ENCODE data around the gene CCDC60.

CCDC60 gene

DNA sequence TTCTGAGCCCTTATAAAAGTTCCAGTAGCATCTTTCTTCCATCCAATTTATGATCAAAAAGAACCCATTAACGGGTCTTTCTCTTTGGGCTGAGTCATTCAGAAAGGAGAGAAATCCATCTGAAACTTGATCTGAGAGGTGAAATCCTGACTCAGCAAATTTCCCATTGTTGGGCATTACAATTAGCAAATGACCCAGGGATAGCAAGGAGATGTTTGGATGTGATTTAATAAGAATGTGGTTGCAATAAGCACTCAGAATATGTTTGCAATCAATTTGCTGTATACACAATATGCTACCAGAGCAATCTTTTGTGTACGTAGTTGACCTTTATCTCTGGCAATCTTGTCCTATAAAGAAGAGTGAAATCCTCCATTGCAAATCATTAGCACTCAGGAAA, 122.7 kb downstream of the CCDC60 start:
- no peaks in the 10 kb centered on the region for H3K36me3 Mint-ChIP-seq
- ATAC-seq (replicated peaks), result no peak
- no peak for DNase-seq
- H3K9me3 Mint-ChIP-seq, result peaks cover 6 to 13% of the 10 kb centered on the region in 2 donors
- peaks cover 8% of the 10 kb centered on the region in 2 donors for H3K27me3 Mint-ChIP-seq
- H3K27ac Mint-ChIP-seq, result no peak overlapping the region
- H3K4me1 Mint-ChIP-seq, result no peaks in the 10 kb centered on the region
- H3K4me3 Mint-ChIP-seq, result no peak overlapping the region

- H3K9me3 Mint-ChIP-seq, result peaks cover 6 to 8% of the 10 kb centered on the region in 2 donors
- H3K27ac Mint-ChIP-seq, result no peak overlapping the region
- peaks cover 0 to 8% of the 10 kb centered on the region in 2 donors for H3K27me3 Mint-ChIP-seq
- ATAC-seq (replicated peaks), result no peak
- no peak overlapping the region for H3K4me3 Mint-ChIP-seq
- H3K4me1 Mint-ChIP-seq, result no peaks in the 10 kb centered on the region
- H3K36me3 Mint-ChIP-seq, result peaks cover 0 to 1% of the 10 kb centered on the region in 2 donors
- DNase-seq, result no peak
These were observed 125.0 kb downstream of the CCDC60 start for GRCh38 chr12:119459481-119459880.

- no peak for DNase-seq
- Mint-ChIP-seq H3K27ac (no peak overlapping the region), H3K9me3 (peaks cover 4% of the 10 kb centered on the region in 2 donors), H3K4me1 (no peaks in the 10 kb centered on the region), H3K4me3 (no peak overlapping the region), H3K36me3 (peaks cover 0 to 1% of the 10 kb centered on the region in 2 donors), H3K27me3 (no peaks in the 10 kb centered on the region)
- no peak for ATAC-seq (replicated peaks)
These were observed 126.3 kb downstream of the CCDC60 start for GRCh38 chr12:119460876-119461275.

- ATAC-seq (replicated peaks), result no peak
- no peak for DNase-seq
- no peaks in the 10 kb centered on the region for H3K27me3 Mint-ChIP-seq
- no peaks in the 10 kb centered on the region for H3K4me1 Mint-ChIP-seq
- no peak overlapping the region for H3K27ac Mint-ChIP-seq
- peaks cover 0 to 1% of the 10 kb centered on the region in 2 donors for H3K36me3 Mint-ChIP-seq
- peaks cover 0 to 4% of the 10 kb centered on the region in 2 donors for H3K9me3 Mint-ChIP-seq
- no peak overlapping the region for H3K4me3 Mint-ChIP-seq
These were observed 127.2 kb downstream of the CCDC60 start for GRCh38 chr12:119461636-119462214.

DNA sequence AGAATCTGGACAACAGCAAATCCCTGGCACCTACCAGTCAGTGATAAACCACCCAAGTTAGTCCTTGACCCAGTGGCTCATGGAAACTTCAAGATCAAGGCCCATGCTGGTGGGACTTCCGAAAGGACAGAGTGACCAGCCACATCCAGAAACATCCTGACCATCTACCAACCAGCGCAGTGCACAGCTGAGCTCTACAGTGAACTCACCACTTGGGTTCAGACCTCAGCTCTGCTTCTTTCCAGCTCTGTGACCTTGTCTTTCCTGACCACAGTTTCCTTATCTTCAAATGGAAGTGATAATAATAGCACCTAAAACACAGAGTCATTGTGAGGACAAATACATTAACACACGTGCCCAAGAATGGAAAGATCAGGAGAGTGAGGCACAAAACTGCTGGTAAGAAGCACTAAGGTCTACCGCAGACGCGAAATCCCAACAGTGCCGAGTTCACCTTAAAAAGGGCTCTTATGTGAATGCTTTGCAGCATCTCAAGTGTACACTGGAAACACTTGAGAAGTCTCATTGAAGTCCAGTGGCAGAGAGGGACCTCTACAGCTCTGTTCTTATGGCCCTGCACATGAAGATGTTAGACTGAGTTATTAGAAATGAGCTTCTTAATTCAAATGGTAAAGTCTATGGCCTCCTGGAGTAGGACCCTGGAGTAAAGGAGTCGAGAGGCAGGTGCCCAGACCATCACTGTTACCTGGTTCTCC, 128.8 kb downstream of the CCDC60 start:
- H3K36me3 Mint-ChIP-seq, result peaks cover 0 to 1% of the 10 kb centered on the region in 2 donors
- no peak overlapping the region for H3K27ac Mint-ChIP-seq
- no peak for DNase-seq
- H3K4me1 Mint-ChIP-seq, result no peaks in the 10 kb centered on the region
- no peaks in the 10 kb centered on the region for H3K27me3 Mint-ChIP-seq
- no peak overlapping the region for H3K4me3 Mint-ChIP-seq
- peaks cover 0 to 4% of the 10 kb centered on the region in 2 donors for H3K9me3 Mint-ChIP-seq
- ATAC-seq (replicated peaks), result no peak

DNA sequence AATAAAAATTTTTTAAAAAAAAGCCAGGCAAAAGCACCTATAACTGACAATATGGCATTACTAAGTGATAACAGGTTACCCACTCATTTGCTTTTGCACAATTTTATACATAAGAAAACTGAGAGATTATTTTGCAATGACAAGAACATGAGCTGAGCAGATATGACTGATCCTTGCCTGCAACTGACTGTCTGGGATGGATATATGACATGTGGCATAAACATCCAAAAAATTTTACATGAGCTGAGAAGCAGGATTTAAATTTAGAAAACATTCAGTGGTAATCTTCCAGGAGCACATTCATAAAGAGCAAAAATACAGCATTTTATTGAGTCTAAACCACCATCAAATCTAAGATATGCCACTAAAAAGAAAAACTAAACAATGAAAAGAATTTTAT, 133.8 kb downstream of the CCDC60 start:
- no peaks in the 10 kb centered on the region for H3K27me3 Mint-ChIP-seq
- H3K27ac Mint-ChIP-seq, result no peak overlapping the region
- no peaks in the 10 kb centered on the region for H3K9me3 Mint-ChIP-seq
- H3K4me3 Mint-ChIP-seq, result no peak overlapping the region
- ATAC-seq (replicated peaks) (no peak), DNase-seq (no peak)
- peaks cover 0 to 1% of the 10 kb centered on the region in 2 donors for H3K36me3 Mint-ChIP-seq
- no peaks in the 10 kb centered on the region for H3K4me1 Mint-ChIP-seq

- ATAC-seq (replicated peaks) (no peak), DNase-seq (no peak)
- Mint-ChIP-seq H3K27ac (no peak overlapping the region), H3K36me3 (no peaks in the 10 kb centered on the region), H3K27me3 (no peaks in the 10 kb centered on the region), H3K4me3 (no peak overlapping the region), H3K4me1 (no peaks in the 10 kb centered on the region), H3K9me3 (peaks cover 3 to 4% of the 10 kb centered on the region in 2 donors)
These were observed 141.1 kb downstream of the CCDC60 start for GRCh38 chr12:119475650-119476049.

DNA sequence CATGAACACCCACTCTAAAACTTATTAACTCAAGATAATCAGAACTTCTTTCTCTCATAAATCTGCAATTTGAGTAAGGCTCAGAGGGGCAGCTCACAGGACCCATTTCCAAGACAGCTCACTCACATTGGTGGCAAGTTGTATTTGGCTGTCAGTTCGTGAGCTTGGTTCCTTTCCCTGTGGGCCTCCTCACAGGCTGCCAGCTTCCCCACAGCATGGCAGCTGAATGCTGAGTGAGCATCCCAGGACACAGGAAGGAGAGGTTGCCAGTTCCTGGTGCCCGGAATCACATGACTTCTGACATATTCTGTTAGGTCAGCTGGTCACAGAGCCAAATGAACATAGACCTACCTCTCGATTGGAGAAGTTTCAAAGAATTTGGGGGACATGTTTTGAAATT, 142.4 kb downstream of the CCDC60 start:
- no peak overlapping the region for H3K4me3 Mint-ChIP-seq
- no peaks in the 10 kb centered on the region for H3K36me3 Mint-ChIP-seq
- H3K27ac Mint-ChIP-seq, result no peak overlapping the region
- H3K27me3 Mint-ChIP-seq, result no peaks in the 10 kb centered on the region
- DNase-seq (no peak), ATAC-seq (replicated peaks) (no peak)
- no peaks in the 10 kb centered on the region for H3K4me1 Mint-ChIP-seq
- peaks cover 3 to 4% of the 10 kb centered on the region in 2 donors for H3K9me3 Mint-ChIP-seq

- no peak overlapping the region for H3K4me3 Mint-ChIP-seq
- H3K27me3 Mint-ChIP-seq, result no peaks in the 10 kb centered on the region
- DNase-seq, result no peak
- no peak for ATAC-seq (replicated peaks)
- H3K27ac Mint-ChIP-seq, result no peak overlapping the region
- H3K9me3 Mint-ChIP-seq, result peaks cover 3 to 4% of the 10 kb centered on the region in 2 donors
- H3K4me1 Mint-ChIP-seq, result no peaks in the 10 kb centered on the region
- no peaks in the 10 kb centered on the region for H3K36me3 Mint-ChIP-seq
These were observed 144.6 kb downstream of the CCDC60 start for GRCh38 chr12:119479121-119479561.

DNA sequence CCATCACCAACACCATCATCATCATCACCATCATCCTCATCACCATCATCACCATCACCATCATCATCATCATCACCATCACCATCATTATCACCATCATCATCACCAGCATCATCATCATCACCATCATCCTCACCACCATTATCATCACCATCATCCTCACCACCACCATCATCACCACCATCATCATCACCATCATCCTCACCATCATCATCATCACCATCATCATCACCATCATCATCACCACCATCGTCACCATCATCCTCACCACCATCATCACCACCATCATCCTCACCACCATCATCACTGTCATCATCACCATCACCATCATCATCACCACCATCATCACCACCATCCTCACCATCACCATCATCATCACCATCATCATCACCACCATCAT, 146.0 kb downstream of the CCDC60 start:
- Mint-ChIP-seq H3K36me3 (no peaks in the 10 kb centered on the region), H3K27ac (no peak overlapping the region), H3K27me3 (no peaks in the 10 kb centered on the region), H3K4me3 (no peak overlapping the region), H3K9me3 (peaks cover 3 to 4% of the 10 kb centered on the region in 2 donors), H3K4me1 (no peaks in the 10 kb centered on the region)
- no peak for DNase-seq
- no peak for ATAC-seq (replicated peaks)

- Mint-ChIP-seq H3K4me1 (no peaks in the 10 kb centered on the region), H3K27me3 (peaks cover 4 to 37% of the 10 kb centered on the region in 2 donors), H3K4me3 (no peak overlapping the region), H3K27ac (no peak overlapping the region), H3K9me3 (peaks cover 0 to 2% of the 10 kb centered on the region in 2 donors), H3K36me3 (no peaks in the 10 kb centered on the region)
- ATAC-seq (replicated peaks) (no peak), DNase-seq (no peak)
These were observed 152.1 kb downstream of the CCDC60 start for GRCh38 chr12:119486599-119487154.

DNA sequence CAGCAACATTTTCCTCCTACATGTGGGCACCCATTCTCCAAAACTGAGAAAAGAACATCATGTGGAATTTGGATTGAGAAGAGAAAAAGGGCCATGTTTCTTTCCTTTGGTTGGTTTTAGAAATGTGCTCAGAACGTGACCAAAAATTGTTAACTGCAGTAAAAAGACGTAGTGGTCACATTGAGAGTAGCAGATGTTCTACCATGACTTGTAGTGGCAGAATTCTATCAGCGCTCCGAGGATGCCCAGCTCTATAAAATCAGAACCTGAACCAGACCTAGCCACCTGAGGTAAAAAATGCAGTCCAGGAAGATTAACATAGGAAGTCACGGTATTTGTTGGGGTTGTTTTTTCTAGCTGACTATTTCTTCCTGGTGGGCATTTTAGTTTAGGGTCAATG, 157.3 kb downstream of the CCDC60 start:
- H3K36me3 Mint-ChIP-seq, result no peaks in the 10 kb centered on the region
- peaks cover 8 to 41% of the 10 kb centered on the region in 2 donors for H3K27me3 Mint-ChIP-seq
- H3K9me3 Mint-ChIP-seq, result peaks cover 0 to 2% of the 10 kb centered on the region in 2 donors
- H3K4me1 Mint-ChIP-seq, result no peaks in the 10 kb centered on the region
- DNase-seq, result no peak
- H3K4me3 Mint-ChIP-seq, result no peak overlapping the region
- ATAC-seq (replicated peaks), result no peak
- no peak overlapping the region for H3K27ac Mint-ChIP-seq

- H3K4me1 Mint-ChIP-seq, result peaks cover 2 to 5% of the 10 kb centered on the region in 2 donors
- no peak for ATAC-seq (replicated peaks)
- peaks cover 0 to 2% of the 10 kb centered on the region in 2 donors for H3K9me3 Mint-ChIP-seq
- H3K36me3 Mint-ChIP-seq, result no peaks in the 10 kb centered on the region
- DNase-seq, result no peak
- H3K4me3 Mint-ChIP-seq, result no peak overlapping the region
- H3K27me3 Mint-ChIP-seq, result peaks cover 14 to 22% of the 10 kb centered on the region in 2 donors
- no peak overlapping the region for H3K27ac Mint-ChIP-seq
These were observed 165.7 kb downstream of the CCDC60 start for GRCh38 chr12:119500209-119500608.

DNA sequence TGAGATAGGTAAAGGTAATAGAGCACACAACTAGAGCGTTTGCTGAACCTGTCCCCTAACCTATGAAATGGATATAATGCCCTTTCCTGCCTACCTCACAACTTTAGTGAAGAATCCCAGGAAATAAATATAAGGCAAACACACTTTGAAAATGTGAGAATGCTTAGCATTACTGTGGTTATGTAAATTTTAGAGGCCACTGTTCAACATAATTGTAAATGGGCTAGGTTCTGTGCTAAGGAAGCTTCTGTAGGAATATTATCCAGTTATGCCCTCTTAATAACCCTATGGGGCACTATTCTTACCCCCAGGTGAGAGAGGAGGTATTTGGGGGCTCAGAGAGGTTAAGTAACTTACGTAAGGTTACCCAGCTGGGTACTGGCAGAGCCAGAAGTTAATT, 166.5 kb downstream of the CCDC60 start:
- peaks cover 2 to 5% of the 10 kb centered on the region in 2 donors for H3K4me1 Mint-ChIP-seq
- peaks cover 0 to 2% of the 10 kb centered on the region in 2 donors for H3K9me3 Mint-ChIP-seq
- no peak for ATAC-seq (replicated peaks)
- no peak overlapping the region for H3K4me3 Mint-ChIP-seq
- H3K27ac Mint-ChIP-seq, result no peak overlapping the region
- no peaks in the 10 kb centered on the region for H3K36me3 Mint-ChIP-seq
- H3K27me3 Mint-ChIP-seq, result peaks cover 16 to 22% of the 10 kb centered on the region in 2 donors
- no peak for DNase-seq

DNA sequence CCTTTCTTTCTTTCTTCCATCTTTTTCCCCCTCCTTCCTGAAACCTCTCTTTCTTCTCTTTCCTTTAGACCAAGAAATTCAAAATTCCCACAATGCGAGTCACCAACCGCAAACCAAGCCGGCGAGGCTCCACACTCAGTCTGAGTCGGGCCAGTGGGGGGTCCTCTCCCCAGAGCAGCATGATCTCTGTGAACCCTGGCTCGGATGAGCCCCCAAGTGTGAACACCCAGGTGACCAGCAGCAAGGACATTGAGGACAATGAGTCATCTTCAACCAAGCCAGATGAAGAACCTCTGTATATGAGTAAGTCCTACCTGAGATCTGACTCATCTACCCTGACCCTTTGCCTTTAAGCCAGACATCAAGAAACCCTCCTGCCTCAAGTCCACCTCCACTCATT, 170.5 kb downstream of the CCDC60 start:
- Mint-ChIP-seq H3K4me1 (peaks cover 2 to 5% of the 10 kb centered on the region in 2 donors), H3K27ac (no peak overlapping the region), H3K27me3 (peaks cover 11 to 19% of the 10 kb centered on the region in 2 donors), H3K36me3 (no peaks in the 10 kb centered on the region), H3K4me3 (no peak overlapping the region), H3K9me3 (peaks cover 0 to 2% of the 10 kb centered on the region in 2 donors)
- DNase-seq, result no peak
- ATAC-seq (replicated peaks), result no peak

Measured in stimulated activated naive B cell treated with anti-CD40 and anti-IgM and Interleukin-4, amounts not matched to agents 10 μg/mL and 1 μg/mL and 100 μg/mL, for 72 hours (primary cell).